ENCODE results near the gene MRGPRF. TPM values are rescaled to one million over a fixed set of nuclear protein-coding genes. Genes with fewer than 3 reads are reported as not detected.

MRGPRF gene
- polyA plus RNA-seq, 4 donors, result 23.2 to 35.3 (median 26.0) TPM

Other genes with a start within 250 kb of the MRGPRF start
- 10 to 100 TPM; 28.0 to 36.3 (median 34.2) TPM for gene CPT1A, start 171.3 kb downstream of the MRGPRF start, polyA plus RNA-seq (ENCODE audit: insufficient read length in 4 of 4)
- gene MRPL21, start 109.4 kb downstream of the MRGPRF start, polyA plus RNA-seq (ENCODE audit: insufficient read length in 4 of 4), result 10 to 100 TPM; 67.5 to 81.3 (median 76.1) TPM
- 10 to 100 TPM; 13.2 to 19.4 (median 16.5) TPM for gene IGHMBP2, start 109.4 kb downstream of the MRGPRF start, polyA plus RNA-seq (ENCODE audit: insufficient read length in 4 of 4)
- under 1 TPM in 1 of 4 donors, not detected in 3; 0.11 TPM for gene MRGPRD, start 32.3 kb downstream of the MRGPRF start, polyA plus RNA-seq (ENCODE audit: insufficient read length in 4 of 4)
- gene TPCN2, start 35.7 kb upstream of the MRGPRF start, polyA plus RNA-seq (ENCODE audit: insufficient read length in 4 of 4), result 10 to 100 TPM; 12.9 to 20.8 (median 17.1) TPM
- gene SMIM38, start 142.7 kb upstream of the MRGPRF start, polyA plus RNA-seq (ENCODE audit: insufficient read length in 4 of 4), result 1 to 10 TPM in 1 of 4 donors, under 1 TPM in 3; 0.37 to 2.3 (median 0.50) TPM